Subcutaneous adipose tissue (tissue), 4 donors: ENCODE data around the gene MSRB1. TPM values are rescaled to one million over a fixed set of nuclear protein-coding genes. Genes with fewer than 3 reads are reported as not detected.

Source experiments
- total RNA-seq, 4 donors: library from RNA; depleted of rRNA; stranded (reverse); fragments of >200 nt; gene quantifications; one replicate each; pipeline ENCODE4 v1.1.0, GENCODE V29; 2016
- TF ChIP-seq, protein P1 (sequence below): fragments of 450-650 bp; IDR thresholded peaks from one replicate; pipeline ENCODE4 v1.5.1; 2016; ENCODE audit warnings: low read depth, mild to moderate bottlenecking, control low read depth, antibody characterized with exemption, moderate library complexity

The MSRB1 gene
- total RNA-seq, 4 donors from 2014 or later = 11.2 to 30.0 (median 18.1) TPM

DNA sequence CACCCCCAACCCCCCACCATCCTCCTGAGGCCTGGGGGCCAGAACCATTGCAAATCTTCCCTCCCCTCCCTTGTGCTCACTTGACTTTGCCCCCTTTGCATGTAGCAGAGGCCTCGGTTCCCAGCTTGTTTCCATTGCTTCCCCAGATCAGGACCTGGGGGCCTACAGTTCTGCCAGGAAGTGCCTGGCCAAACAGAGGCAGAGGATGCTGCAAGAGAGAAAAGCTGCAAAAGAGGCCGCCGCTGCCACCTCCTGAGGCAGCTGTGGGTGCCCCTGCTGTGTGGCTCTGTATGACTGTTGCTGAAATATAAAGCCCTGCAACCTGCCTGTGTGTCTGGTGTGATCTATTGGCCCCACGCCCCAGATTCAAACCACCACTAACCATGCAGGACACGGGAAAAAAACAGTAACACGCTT, 18.7 kb upstream of the MSRB1 start:
- TF ChIP-seq, protein P1, sequence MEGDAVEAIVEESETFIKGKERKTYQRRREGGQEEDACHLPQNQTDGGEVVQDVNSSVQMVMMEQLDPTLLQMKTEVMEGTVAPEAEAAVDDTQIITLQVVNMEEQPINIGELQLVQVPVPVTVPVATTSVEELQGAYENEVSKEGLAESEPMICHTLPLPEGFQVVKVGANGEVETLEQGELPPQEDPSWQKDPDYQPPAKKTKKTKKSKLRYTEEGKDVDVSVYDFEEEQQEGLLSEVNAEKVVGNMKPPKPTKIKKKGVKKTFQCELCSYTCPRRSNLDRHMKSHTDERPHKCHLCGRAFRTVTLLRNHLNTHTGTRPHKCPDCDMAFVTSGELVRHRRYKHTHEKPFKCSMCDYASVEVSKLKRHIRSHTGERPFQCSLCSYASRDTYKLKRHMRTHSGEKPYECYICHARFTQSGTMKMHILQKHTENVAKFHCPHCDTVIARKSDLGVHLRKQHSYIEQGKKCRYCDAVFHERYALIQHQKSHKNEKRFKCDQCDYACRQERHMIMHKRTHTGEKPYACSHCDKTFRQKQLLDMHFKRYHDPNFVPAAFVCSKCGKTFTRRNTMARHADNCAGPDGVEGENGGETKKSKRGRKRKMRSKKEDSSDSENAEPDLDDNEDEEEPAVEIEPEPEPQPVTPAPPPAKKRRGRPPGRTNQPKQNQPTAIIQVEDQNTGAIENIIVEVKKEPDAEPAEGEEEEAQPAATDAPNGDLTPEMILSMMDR = no peak

DNA sequence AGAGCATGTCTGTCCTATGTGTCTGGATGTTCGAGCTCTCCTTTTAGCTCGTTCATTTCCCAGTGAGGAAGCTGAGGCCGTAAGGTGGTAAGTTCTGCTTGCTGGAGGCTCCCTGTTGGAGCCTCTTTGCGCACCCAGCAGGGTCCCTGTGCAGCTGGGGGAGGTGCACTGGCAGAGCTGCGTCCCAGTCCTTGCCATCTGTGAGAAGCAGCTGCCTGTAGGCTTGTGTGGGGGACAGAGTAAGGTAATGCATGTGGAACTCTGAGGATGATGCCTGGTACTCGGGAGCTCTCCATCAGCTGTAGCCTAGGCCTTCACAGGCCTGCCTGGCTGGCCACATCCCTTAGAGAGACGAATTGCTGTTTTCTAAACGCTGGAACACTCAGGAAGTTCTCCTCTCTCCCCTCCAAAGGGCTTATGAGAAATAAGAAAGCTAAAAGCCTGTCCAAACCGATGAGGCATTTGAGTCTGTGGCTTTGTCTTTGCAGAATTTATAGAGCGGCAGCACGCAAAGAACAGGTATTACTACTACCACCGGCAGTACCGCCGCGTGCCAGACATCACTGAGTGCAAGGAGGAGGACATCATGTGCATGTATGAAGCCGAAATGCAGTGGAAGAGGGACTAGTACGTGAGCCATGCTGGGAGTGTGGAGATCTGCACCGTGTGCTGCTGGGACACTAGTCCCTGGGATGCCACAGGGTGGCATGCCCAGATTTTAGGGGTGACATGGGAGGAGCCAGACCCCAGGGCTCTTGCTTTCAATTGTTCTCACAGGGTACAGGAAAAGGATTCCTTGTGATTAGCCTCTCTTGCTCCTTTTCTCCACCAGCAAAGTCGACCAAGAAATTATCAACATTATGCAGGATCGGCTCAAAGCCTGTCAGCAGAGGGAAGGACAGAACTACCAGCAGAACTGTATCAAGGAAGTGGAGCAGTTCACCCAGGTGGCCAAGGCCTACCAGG, 17.9 kb upstream of the MSRB1 start:
- TF ChIP-seq, protein P1 = no peak

DNA sequence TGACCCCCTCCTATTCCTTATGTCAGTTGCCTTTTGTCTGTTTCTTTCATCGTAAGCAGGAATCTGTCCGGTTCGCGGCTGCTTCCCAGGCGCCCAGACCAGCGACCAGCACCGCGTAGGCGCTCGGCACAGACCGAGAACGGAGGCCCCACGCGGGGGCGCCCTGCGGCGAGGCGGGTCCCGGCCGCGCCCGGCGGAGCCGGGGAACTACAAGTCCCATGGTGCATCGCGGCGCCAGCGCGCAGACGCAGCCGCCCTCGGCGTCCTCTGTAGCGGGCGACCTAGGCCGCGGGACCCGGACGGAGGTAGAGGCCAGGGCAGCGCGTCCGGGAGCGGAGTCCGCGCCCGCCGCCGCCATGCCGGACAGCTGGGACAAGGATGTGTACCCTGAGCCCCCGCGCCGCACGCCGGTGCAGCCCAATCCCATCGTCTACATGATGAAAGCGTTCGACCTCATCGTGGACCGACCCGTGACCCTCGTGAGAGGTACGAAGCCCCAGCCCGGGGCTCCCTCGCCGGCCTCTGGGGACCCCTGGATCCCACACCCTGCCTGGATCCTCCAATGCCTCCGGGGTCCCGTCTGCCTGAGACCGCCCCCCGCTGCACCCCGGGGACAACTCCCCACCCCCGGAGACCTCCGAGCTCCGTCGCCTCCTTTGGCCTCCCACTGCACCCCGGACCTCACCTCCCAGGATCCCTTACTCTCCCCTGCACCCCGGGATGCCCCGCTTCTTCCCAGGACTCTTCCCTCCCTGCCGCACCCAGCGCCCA, 16.5 kb upstream of the MSRB1 start, which contains the start of gene NDUFB10:
NDUFB10 (plus strand) TSS at position 270 of the 771 bp plus-strand sequence; CDS start at position 357, 87 bp downstream.
- TF ChIP-seq, protein P1 = no peak

DNA sequence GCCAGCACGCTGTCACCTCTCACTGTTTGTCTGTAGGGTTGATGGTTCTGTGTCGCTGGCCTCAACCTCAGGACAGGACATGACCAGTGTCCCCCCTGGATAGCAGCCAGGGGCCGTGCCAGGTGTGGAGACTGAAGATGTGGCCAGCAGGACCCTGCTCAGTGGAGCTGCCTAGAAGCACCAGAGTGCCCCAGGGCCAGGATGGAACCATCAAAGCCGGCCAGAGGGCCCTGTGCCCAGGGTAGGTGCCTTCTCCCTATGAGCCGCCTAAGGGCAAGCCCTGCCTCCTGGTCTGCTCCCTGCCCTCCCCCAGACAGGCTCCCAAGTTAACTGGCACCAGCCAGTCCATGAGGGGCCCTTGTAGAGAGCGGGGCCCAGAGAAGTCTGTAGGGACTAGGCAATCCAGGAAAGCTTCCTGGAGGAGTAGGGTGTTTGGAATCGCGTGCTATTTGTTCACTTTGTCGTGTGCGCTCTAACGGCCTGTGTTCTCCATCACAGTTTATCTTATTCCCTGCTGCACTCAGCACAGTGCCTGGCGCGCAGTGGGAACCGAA, 15.8 kb upstream of the MSRB1 start:
- TF ChIP-seq, protein P1 = no peak

DNA sequence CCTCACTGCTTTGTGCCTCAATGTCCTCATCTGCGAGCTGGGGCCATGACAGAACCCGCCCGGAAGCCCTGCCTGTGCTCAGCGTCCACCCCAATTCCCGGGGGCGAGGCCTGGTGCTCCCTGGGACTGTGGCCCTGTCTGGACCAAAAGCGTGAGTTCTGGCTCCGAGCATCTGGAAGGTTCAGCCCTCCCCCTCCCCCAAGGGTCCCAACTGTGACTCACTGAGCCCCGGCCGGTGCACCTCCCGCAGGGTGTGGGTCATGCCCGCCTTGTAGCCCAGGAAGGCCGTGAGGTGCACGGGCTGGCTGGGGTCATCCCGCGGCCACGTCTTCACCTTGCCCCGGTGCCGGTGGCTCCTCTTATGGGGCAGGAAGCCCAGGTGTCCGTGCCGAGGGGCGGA, 10.7 kb upstream of the MSRB1 start:
- TF ChIP-seq, protein P1 = no peak

DNA sequence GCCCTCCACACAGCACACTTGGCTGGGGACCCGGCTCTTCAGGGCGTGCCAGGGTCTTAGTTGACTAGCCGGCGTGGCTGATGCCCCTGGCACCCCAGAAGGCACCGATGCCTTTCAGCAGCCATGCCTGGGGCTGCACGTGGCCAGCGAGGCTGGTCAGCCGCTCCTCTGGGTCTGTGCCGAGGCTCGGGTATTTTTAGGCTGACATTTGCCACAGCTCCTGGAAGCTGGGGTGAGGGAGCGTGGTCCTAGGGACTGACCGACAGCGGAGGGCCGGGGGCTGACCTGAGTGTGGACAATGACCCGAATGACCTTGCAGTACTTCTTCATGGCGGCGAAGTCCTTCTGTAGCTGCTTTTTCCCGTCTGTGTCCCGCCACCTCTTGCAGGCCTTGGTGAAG, 7.6 kb upstream of the MSRB1 start:
- TF ChIP-seq, protein P1 = no peak

DNA sequence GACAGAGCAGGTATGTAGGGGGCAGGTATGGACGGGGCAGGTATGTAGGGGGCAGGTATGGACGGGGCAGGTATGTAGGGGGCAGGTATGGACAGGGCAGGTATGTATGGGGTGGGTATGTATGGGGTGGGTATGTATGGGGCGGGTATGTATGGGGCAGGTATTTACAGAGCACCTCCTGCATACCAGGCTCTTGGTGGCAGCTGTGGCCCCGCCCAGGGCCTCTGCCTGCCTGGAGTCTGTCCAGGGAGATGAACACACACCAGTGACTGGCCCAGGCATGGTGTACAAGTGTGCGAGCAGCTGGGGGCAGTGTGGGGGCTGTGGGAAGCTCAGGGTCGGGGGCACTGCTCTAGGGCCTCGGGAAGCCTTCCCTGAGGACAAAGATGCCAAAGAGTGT, 7.0 kb upstream of the MSRB1 start:
- TF ChIP-seq, protein P1 = no peak
